GM19395 (cell line): ENCODE data around the gene CPSF2.
"Not testable (repeated sequence)": the region's sequence is repeated elsewhere in the genome, so short reads cannot be mapped to it uniquely, and the experiment has no call there.

ENCODE experiments used
- ATAC-seq: cut with Tn5 transposase; IDR thresholded peaks from one replicate; pipeline ENCODE4 v1.9.1; 2021; ENCODE audit warnings: mild to moderate bottlenecking, moderate library complexity; ENCODE audit not compliant: unreplicated experiment

Gene CPSF2

DNA sequence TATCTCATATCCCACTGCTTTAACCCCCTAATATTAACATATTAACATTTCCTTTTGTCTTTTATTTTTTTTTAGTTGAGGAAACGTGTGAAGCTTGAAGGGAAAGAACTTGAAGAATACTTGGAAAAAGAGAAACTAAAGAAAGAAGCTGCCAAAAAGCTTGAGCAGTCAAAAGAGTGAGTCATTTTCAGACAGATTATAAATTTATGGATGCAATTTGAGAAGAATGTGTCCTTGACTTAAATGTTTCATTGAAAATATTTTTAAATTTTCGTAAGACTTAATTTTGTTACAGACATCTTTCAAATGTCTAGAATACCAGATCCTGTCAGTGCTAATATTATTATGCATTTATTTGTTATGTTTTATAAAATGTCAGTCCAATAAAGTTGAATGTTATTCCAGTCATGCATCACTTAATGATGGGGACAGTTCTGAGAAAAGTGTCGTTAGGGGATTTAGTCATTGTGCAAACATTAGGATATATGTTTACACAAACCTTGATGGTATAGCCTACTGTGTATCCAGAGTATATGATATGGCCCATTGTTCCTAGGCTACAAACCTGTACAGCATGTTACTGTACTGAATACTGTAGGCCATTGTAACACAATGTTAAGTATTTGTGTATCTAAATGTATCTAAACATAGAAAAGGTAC, 32.6 kb downstream of the CPSF2 start:
- ATAC-seq, result no peak

DNA sequence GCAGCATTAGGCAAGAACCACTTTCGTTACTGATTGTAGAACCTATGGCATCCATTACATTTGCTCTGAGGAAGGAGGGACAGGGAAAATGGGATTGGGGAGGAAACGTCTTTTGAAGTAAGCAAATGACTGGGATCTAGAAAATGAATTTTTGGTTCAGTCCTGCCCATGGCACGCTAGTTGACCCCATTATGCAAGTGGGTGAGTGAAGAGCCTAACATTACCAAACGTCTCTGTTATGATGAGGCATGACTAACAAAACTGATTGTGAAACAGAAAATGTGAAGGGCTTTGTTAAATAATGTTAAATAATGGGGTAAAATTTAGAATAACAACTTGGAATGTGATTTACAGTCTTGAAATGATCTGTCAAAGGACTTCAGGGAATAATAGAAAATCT, 38.9 kb downstream of the CPSF2 start:
- no peak for ATAC-seq

DNA sequence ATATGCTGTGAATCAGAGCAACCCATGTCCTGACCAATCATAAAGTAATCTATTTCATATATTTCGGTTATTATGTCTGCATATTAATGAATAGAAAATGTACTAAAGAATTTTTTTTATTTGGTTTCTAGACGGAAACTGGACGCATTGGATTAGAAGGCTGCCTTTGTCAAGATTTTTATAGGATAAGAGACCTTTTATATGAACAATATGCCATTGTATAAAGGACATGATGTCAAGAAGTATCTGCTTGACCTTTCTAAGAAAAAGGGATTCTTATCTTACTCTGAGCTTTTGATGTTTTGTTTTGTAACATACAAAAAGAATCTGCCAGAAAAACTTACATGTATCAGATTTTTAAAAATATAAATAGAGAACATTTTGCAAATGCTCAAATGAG, 39.8 kb downstream of the CPSF2 start:
- ATAC-seq, result no peak

DNA sequence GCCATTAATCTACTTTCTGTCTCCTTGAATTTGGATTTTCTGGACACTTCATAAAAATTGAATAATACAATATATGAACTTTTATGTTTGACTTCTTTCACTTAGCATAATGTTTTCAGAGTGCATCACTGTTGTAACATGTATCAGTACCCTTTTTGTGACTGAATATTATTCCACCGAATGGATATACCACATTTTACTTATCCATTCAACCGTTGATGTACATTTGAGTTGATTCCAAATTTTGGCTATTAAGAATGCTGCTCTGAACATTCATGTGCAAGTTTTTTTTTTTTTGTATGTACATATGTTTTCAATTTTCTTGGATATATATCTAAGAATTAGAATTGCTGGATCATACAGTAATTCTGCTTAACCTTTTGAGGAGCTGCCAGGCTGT, 43.2 kb downstream of the CPSF2 start:
- no peak for ATAC-seq

DNA sequence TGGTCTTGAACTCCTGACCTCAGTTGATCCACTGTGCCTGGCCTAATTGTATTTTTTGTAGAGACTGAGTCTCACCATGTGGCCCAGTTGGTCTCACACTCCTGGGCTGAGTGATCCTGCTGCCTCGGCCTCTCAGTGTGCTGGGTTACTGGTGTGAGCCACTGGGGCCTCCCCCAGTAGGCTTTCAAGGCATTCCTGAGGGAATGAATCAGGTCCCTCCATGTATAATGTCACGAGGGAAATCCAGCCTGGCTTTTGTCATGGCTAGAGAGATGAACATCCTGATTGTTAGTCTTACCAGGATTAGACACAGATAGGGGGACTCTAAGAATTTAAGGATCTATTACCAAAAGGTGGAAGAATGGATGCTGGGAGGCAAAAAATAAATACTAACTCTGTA, 51.9 kb downstream of the CPSF2 start:
- no peak for ATAC-seq

DNA sequence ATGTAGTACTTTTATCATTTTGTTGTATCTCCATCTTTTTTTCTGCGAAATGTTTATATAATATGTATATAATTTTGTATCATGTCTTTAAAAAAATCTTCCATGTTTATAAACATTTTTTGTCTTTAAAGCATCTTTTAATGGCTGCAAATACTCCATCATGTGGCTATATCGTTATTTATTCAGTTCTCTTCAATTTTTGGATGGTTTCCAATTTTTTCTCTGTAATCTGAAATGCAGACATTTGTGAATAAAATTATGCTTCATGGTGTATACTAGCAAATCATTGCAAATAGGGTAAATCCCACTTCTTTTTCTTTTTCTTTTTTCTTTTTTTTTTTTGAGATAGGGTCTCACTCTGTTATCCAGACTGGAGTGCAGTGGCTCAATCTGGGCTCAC, 54.0 kb downstream of the CPSF2 start:
- no peak for ATAC-seq

DNA sequence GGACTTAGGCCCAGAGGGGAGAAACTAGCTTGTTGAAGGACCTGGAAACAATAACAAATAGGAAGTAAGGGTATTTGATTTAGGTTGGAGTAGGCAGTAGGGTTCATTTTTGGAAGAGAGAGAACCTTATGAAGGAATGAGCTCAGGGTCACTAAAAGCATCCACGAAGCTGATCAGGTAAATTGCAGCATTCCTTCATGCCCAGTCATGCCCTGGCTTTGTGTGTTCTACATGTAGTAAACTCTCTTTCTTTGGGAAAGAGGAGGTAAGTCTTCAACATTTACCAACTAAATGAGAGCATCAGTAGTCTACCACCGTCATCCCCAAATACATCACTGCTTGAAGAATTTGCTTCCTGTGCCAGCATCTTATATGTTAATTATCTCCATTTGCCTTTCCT, 54.7 kb downstream of the CPSF2 start:
- ATAC-seq, result no peak

DNA sequence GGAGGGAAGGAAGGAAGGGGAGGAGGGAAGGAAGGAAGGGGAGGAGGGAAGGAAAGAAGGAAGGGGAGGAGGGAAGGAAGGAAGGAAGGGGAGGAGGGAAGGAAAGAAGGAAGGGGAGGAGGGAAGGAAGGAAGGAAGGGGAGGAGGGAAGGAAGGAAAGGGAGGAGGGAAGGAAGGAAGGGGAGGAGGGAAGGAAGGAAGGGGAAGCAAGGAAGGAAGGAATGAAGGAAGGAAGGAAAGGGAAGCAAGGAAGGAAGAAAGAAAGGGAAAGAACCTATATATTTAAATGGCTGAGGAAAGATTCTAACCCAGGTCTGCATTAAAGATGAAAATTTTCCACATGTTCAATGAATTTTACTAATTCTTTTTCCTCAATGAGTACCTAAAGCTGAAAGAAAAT, 57.4 kb downstream of the CPSF2 start:
- ATAC-seq, result not testable (repeated sequence)

DNA sequence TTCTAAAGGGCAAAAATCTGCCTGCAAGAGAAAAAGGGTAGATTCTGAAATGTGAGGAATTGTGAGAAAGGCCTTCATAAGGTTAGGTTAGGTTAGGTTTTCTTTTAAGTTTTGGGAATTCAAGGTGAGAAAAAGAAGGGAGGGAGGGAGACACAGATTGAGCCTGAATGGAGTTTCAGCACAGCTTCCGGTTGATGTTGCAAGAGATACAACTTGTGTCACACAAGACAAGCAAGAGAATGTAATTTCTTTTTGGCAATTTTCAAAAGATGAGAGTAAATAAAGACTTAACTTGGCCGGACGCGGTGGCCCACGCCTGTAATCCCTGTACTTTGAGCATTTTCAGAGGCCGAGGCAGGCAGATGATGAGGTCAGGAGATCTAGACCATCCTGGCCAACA, 63.8 kb downstream of the CPSF2 start:
- ATAC-seq, result no peak

DNA sequence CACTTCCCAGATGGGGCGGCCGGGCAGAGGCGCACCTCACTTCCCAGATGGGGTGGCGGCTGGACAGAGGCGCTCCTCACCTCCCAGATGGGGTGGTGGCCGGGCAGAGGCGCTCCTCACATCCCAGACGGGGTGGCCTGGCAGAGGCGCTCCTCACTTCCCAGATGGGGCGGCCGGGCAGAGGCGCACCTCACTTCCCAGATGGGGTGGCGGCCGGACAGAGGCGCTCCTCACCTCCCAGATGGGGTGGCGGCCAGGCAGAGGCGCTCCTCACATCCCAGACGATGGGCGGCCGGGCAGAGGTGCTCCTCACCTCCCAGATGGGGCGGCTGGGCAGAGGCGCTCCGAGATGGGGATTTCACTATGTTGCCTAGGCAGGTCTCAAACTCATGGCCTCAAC, 65.8 kb downstream of the CPSF2 start:
- not testable (repeated sequence) for ATAC-seq

DNA sequence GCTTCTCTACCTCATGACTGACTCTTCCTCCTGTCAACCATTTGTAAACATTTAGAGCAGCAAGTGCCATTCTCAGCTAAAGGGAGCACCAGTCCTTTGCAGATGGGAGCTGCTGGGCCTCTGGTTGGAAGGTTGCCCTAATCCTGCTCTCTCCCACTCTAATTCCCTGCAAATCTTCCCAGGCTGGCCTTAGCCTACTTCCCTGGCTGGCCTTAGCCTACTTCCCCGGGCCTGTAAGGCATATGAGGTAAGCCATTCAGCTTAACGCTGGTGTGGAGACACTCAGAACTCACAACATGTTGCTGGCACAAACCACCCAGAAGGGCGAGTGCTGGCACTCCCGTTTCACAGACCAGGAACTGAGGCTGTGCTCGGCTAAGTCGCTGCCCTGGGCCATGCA, 69.0 kb downstream of the CPSF2 start:
- no peak for ATAC-seq

DNA sequence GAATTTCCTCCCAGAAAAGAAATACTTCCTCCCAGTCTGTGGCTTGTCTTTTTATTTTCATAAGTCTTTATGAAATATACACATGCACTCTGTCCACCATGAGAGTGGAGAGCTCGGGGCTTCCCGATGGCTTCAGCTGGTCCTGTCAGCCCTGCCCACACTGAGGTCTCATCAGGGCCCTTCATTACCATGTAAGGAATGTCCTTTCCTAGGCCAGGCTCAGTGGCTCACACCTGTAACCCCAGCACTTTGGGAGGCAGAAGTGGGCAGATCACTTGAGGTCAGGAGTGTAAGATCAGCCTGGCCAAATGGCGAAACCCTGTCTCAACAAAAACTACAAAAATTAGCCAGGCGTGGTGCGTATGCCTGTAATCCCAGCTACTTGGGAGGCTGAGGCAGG, 77.0 kb downstream of the CPSF2 start:
- no peak for ATAC-seq

DNA sequence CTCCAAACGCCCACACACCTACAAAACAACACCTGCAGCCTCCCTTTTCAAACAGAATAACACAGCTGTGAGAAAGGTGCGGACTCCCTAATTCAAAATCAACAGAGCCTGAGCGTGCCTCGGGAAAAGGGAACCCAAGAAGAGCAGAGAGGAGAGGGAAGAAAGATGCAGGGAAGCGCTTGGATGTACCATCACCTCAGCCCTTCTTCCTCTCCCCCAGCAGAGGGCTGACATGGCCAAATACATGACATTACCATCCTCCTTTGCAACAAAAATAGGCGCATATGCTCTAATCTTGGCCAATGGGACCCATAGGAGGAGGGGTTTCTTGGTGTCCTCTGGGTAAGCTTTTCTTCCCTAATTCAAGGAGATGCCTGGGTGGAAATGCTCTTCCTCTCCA, 78.0 kb downstream of the CPSF2 start:
- ATAC-seq, result no peak

DNA sequence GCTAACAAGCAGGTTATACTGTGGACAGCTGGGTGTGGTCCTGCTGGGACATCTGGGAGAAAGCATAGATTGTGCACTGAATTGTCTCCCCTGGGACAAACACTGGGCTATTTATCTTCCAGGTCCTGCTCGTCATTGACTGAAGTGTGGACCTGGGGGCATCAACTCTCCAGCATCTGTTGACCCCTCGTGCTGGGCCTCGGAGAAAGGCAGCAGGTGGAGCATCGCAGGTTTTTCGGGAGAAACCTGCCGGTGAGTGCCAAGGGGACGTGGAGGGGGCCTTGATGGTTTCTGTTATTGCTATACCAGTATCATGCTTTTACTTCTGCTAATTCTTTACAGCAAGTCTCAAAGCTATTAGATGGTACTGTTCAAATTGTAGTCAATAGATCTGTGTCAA, 81.3 kb downstream of the CPSF2 start:
- ATAC-seq, result no peak

DNA sequence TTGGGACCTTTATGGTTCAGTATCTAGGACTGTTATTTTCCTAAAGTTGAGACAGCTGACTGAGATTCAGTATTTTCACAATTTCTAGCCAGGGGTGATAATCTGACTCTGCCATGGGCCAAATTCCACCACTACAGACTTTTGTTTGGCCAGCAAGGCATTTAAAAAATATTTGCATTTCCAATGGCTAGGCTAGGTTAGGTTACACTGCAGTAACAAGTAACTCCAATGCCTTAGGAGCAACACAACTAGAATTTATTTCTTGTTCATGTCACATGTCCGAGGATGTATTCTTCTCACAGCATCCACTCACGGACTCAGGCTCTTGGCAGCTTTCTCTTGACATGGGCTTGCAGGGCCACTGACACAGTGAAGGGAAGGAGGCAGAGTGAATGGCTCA, 83.0 kb downstream of the CPSF2 start:
- no peak for ATAC-seq

DNA sequence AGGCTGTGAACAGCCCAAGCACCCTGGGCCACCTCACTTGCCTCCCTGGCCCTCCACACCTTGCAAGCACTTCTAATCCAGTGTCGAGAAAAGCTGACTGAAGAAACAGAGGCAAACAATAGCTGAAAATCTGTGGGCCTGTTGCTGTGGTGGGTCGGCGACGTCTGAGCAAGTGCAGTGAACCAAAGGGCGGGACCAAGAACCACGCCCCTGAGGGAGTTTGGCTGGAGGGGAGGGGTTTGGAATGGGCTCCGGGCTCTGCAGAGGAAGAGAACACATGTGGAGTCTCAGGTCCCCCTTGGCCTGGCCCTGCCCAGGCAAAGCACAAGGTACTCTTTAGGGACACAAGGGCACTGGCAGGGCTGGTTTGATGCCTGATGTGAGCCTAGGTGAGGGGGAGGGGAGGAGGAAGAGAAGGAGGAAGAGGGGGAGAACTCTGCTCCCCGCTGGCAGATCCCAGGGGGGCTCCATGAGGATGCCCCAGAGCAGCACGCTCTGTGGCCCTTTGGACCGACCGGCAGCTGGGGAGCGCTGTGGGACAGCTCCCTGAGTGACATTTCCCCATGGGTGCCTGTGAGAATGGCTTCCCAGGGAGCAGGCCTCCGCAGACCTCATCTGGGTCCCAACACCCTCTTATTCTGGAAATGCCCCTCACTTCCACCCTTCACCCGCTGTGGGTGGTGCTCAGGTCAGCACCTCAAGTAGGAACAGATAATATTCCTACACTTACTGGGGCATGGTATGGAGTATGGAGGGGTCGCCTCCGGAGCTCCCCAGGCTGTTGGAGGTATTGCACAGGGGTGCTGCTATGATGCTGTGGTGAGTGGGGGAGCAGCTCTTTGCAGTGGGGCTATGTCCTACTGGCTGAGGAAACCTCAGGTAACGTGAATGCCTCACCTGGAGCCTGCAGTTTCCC, 85.5 kb downstream of the CPSF2 start:
- no peak for ATAC-seq

DNA sequence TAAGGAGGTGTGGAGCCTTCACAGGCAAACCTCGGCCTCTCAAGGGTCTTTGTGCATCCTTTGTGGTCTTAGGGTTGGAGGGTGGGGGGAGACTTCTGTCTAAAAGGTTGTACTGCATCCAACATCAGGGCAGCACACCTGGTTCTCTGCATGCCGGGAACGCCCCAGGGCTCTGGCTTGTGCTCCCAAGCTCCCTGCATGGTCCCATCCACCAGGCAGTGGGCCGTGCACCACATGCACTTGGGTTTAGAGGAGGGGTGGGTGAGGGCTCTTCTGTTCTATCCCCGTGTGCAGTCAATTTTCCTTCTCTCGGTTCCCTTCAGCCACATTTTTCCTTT, 86.1 kb downstream of the CPSF2 start:
- ATAC-seq, result no peak

DNA sequence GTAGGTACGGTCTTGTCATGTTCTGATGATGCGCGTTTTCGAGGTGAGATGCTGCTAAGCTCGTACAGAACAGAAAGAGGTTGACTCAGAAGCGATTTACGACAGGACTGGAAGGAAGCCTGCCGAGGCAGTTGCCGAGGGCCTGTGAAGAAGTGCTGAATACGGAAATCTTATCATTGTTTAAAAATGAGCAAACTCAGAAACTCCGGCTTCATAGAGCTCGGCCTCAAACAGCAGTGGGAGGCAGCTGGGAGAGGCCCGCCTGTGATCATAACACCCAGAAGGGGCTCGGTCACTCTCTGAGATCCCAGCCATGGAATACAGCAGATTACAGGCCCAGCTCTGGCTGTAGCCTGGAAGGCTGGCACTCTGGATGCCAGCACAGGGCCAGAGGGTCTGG, 87.4 kb downstream of the CPSF2 start:
- no peak for ATAC-seq

DNA sequence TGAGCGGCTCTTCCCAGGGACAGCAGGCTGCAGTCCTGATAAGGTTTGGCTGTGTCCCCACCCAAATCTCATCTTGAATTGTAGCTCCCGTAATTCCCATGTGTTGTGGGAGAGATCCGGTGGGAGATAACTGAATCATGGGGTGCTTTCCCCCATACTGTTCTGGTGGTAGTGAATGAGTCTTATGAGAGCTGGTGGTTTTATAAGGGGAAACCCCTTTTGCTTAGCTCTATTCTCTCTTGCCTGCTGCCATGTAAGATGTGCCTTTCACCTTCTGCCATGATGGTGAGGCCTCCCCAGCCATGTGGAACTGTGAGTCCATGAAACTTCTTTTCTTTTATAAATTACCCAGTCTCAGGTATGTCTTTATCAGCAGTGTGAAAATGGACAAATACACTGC, 91.4 kb downstream of the CPSF2 start:
- ATAC-seq, result not testable (repeated sequence)

DNA sequence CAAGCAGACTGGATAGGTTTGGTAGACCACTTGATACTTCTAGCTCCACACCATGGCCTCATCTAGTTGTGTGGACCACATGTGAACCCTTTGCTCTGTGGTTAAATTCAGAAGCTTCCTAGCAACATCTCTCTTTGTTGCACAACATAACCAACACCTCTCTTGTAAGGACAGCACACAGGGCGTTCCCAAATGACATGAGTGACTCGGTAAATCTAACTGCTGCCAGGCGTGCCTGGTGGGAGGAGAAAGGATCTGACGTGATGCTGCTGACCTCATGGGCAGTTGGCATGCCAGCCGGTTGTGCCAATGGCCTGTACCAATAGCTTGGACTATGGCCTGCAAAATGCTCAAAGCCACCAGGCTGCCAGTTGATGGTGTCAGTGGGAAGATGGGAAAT, 93.8 kb downstream of the CPSF2 start:
- ATAC-seq, result no peak

DNA sequence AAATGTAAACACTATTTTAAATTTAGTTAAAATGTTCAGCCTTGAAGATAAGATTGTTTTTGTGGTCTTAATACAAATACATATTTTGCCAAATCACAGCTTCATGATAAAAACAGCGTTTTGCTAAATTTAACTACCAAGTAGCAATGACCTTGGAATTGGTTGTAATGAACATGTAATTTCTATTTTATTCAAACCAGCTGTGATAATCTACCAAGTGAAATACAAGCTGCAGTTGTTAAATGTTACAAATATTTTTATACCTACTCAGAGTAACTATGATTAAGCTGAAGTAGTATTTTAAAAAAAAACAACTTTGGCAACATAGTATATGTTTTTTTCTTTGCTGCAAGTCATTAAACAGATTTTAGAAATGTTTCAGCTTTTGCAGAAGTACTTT, 96.2 kb downstream of the CPSF2 start:
- ATAC-seq, result no peak
